NCI-H187 (cell line): ENCODE measurements around the gene STARD9.
"Not testable (repeated sequence)": the region's sequence is repeated elsewhere in the genome, so short reads cannot be mapped to it uniquely, and the experiment has no call there.

Experiments used
- DNase-seq, 2 experiments: peaks; one replicate each; lab custom pipeline; 2025; lab: John Stamatoyannopoulos, UW

The STARD9 gene

DNA sequence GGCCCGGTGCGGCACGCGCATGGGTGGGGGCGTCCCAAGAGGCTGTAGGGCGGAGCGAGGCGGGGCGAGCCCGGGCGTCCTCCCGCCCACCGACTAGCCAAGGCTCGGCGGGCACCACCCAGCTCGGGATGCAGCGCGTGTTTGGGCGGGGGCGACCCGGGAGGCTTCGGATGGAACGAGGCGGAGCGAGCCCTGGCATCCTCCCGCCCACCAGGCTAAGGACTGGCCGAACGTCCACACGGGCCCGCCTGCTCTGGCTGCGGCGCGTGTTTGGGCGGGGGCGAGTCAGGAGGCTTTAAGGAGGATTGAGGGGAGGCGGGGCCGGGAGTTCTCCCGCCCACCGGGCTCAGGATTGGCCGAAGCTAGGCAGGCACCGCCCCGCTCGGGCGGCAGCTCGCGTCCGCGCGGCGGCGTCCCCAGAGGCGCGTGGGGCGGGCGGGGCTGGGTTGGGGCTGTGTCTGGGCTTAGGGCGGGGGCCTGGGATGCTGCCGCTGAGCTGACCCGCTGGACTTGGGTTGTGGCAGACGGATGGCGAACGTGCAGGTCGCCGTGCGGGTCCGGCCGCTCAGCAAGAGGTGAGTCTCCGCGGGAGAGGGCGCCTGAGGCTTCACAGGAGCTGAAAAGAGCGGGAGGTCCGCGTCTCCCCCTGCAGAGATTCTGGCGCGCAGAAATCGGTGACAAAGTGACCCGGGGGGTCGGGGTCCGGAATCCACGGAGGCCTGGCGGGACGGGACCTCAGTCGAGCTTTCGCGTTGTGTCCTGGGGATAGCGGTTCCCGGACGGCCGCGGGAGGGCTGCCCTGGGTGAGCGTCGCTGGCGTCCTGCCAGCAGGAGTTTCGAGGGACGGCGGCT, at the start of gene STARD9:
TSS of gene STARD9 (plus strand) at position 419 of the 852 bp plus-strand sequence. CDS start at position 529, 110 bp downstream.
- DNase-seq, result peak; percentile 90 to 91

DNA sequence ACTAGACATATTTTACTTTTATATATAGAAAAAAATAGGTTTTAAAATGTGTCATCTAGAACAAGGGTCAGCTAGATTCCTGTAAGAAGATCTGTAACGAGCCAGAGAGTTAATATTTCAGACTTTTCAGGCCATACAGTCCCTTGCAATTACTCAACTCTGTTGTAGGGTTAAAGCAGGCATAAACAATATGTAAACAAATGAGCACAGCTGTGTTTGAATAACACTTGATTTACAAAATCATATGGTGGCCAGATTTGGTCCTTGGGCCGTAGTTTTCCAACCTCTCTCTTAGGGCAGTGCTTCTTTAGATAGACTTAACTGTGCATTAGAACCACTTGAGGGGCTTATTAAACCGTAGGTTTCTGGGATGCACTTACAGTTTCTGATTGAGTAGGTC, 46.4 kb upstream of the STARD9 start:
- no peak for DNase-seq

DNA sequence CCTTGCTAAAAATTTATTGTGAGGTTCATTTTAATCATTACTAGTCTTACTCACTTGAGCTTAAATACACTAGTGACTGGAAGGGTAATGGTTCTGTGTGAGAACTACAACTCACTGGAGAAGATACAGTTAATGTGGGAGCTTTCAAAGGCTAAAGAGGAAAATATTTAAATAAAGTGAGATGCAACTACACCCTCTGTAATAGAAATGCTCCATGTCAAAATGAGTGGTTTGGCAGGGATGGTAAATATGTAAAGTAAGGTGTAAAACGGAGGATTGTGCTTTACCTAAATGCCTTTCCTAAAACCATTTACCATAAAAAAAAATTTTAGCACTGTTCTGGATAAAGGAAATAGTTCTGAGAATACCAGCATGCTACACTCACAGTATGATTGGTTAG, 42.2 kb upstream of the STARD9 start:
- no peak for DNase-seq

DNA sequence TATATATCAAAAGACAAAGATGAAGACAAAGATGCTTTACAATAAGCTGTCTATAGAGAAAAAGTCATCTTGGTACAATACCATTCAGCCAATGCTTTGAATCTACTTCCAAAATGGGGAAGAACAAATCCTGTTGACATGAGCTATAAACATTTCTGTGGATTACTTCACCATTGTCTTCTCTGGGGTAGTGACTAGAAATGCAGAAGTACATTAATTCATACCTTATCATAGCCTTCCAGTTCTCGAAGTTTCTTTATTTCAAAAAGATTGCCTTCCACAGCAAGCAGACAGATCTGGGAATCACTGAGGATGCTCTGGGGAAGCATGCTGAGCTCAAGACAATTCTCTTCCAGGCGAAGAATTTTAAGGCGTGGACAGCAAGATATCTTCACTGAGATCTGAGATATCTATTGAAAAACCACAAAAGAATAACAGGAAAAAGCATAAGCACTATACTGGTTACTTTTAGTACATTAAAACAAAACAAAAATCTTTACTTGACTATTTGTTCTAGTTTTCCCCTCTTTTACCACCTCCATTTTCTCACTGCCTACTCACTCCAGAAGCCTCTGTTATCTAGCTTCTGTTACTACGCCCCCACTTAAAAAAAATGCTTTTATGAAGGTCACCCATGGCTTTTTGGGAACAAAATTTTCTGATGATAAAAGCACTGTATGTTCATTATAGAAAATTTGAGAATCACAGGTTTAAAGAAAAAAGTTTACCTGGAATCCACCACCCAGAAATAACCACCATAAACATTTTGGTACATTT, 30.4 kb upstream of the STARD9 start:
- DNase-seq, result no peak

DNA sequence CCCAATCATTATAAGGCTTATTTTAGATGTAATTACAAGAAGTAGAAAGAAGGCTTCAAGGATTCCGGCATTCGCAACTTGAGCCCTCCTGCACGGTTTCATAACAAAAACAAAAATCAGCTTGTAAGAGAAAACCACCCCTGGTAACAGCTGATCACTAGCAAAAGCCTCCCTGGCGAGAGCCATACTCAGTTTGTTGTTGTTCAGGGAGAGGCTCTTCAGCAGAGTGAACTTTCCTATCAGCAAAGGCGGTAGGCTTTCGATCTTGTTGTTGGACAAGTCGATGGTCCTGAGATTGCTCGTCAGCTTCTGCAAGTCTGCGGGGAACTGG, 27.5 kb upstream of the STARD9 start:
- no peak for DNase-seq

DNA sequence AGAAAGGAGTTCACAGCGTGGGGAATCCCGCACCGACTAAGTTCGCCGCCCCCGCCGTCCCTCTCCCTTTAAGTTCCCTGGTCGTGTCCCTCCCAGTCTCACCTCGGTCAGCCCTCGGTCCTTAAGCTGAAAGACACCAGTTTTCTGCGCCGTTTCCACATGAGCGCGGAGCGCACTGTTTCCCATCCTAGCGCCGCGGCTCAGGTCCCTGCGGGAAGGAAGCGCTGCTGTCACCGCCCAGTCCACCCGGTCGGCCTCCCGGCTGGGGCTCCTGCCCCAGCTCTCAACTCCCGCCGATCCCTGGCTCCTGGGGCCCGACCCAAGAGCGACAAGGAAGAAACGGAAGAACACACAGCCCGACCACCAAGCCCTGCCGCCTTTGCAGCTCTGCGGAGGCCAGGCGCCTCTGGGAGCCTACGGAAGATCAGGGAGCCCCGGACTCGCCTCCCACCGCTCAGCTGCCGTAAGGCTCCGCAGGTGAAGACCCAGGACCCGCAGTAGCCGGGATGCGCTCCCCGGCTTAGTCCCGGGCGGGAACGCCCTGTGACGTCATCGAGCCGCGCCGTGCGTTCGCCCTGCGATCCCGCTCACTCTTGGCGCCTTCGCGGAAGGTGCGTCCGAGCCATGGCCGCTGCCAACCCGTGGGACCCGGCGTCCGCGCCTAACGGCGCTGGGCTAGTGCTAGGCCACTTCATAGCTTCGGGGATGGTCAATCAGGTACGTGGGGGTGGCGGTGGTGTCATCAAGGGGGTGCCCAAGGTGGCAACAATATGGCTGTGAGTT, 27.0 kb upstream of the STARD9 start, which contains the start of the genes HAUS2 and LRRC57:
TSS of gene HAUS2 (plus strand) at position 590 of the 783 bp plus-strand sequence. CDS start at position 625, 35 bp downstream.
TSS of gene LRRC57 (minus strand) at position 545 of the 783 bp plus-strand sequence. CDS start at position 186, 359 bp downstream.
- DNase-seq, result peak; percentile 32 to 52

DNA sequence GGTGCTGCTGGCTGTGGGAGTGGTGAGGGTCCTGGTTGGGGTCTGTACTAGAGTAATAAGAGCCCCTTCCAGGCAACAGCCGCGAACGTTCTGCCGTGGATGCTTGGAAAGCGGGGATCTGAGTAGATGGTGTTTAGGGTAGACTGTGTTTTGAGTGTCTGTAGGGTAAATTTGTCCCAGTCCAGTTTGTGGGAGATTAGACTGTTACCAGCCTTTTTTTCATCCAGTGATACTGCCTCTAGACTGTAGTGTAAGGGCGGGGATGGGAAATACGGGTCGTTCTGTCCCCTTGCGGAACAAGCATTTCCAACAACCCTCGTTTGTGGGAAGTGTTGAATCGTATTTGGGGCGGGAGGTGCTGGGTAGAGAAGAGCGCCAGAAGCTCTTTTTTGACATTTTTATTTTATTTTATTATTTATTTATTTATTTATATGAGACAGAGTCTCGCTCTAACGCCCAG, 26.3 kb upstream of the STARD9 start:
- DNase-seq, result peak in 1 of 2 experiments; percentile 31

DNA sequence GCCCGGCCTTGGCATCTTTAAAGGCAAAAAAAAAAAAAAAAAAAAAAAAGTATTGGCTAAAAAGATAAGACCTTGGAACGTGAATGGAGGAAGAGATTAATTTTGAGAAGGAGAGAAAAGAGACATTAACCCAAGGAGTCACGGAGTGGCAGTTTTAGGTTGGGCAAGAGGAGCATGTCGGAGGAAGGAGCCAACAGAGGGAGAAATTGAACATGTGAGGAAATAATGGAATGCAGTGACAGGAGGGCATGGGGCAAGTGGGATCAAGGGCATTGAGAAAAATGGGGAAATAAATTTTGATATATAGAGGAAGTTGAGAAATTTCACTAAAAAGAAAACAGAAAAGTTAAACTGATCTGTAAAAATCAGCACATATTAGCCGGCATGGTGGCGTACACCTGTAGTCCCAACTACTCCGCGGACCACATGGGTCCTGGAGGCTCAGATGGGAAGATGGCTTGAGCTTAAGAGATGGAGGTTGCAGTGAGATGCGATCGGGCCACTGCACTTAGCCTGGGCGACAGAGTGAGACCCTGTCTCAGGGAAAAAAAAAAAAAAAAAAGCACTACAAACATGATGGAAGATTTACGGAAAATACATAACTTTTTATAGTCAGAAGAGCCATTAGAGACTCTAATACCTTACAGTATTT, 25.5 kb upstream of the STARD9 start:
- no peak for DNase-seq

DNA sequence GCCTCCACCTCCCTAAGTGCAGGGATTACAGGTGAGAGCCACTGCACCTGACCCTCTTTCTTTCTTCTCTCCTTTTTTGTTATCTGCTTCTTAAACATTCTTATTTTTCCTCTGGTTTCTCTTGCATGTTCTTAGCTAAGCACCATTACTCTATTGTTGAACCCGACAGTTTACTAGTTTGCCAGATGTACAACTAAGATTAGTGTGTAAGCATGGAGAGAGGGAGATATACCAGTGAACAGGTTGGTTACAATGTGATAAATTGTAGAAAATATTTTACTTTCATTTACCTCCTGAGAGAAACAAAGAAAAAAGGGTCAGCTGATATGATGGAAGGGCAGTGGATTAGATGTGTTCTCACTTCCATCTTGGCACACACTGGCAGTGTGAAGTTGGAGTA, 21.9 kb upstream of the STARD9 start:
- DNase-seq, result no peak

DNA sequence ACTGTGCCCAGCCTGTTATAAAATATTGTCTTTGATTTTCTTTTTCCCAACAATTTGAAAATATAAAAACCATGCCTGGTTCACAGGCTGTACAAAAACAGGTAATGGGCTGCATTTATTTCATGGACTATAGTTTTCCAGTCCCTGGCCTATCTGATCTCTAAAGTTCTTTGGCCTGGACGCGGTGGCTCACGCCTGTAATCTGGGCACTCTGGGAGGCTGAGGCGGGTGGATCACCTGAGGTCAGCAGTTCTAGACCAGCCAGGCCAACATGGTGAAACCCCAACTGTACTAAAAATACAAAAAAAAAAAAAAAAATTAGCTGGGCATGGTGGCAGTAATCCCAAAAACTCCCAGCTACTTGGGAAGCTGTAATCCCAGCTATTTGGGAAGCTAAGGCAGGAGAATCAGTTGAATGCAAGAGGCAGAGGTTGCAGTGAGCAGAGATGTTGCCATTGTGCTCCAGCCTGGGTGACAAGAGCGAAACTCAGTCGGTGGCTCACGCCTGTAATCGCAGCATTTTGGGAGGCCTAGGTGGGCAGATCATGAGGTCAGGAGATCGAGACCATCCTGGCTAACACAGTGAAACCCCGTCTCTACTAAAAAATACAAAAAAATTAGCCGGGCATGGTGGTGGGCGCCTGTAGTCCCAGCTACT, 18.7 kb upstream of the STARD9 start:
- not testable (repeated sequence) for DNase-seq

DNA sequence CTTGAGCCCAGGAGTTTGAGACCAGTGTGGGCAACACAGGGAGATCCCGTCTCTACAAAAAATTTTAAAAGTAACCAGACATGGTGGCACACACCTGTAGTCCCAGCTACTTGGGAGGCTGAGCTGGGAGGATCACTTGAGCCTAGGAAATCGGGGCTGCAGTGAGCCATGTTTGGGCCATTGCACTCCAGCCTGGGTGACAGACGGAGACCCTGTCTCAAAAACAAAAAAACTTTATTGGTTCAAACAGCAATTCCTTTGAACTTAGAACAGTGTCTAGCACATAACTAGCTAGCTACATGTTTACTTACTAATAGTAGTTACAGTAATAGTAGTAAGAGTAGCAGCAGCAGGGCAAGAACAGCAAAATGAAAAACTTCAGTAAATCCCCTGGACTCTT, 16.7 kb upstream of the STARD9 start:
- no peak for DNase-seq

DNA sequence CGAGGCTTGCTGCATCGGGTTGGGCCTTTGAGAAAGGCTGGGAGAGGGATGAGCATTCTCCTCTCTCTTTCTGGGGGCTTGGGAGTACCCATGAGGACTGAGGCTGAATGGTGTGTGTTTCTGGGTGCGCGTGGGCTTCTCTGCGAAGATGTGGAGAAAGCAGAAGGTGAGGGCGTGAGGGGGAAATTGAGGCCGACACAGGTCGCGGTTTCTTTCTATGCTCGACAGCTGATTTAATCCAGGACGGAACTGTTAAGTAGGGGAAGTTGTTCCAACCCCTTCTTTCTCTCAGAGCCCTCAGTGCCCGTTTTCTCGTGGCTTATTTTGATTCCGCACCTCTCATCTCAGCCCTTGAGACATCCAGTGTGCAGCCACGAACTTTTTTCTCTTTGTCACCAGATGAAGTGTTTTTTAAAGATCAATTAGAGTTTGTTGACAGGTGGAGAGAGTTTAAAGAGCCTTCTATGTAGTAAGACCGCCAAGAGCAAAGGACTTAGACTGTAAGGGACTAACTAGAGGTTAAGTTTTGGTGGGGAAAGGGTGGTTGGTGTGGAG, 711 bp downstream of the STARD9 start:
- no peak for DNase-seq

DNA sequence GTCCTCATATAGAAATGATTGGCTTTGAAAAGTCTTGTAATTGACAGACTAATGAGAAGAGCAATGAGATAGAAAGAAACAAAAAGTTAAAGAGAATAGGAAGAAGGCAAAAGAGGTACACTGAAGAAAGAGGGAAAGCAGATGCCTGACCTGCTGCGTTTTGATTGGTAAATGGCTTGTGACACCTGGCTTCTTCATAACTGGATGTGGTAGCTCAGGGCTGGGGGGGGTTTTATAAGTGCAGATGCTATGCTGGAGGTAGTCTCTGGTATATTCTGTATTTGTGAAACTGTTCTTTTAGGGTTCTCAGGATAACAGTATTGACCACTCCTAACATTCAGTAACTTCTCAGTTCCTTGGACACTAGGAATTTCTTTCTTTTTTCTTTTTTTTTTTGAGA, 1.4 kb downstream of the STARD9 start:
- no peak for DNase-seq

DNA sequence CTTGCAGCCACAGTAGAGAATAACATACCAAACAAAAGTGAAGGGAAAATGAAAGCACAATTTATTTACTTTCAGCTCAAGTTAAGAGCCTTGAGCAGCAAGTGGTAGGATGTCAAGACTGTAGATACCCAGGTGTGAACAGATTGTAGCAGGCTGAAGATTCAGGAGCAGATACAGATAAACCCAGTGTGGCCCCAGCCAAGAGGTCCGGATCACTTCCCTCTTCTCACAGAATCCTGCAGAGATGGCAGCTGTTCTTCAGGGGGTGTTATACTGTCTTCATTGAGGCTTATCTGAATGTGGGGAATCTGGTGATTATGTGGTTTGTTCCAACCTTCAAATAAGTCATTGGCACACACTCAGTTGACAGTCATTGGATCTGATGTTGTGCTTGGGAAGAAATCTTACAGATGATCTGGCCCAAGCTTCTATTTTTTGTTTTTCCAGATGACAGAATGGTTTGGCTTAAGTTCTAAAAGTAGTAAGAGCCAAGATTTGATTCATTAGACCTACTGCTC, 2.2 kb downstream of the STARD9 start:
- no peak for DNase-seq

DNA sequence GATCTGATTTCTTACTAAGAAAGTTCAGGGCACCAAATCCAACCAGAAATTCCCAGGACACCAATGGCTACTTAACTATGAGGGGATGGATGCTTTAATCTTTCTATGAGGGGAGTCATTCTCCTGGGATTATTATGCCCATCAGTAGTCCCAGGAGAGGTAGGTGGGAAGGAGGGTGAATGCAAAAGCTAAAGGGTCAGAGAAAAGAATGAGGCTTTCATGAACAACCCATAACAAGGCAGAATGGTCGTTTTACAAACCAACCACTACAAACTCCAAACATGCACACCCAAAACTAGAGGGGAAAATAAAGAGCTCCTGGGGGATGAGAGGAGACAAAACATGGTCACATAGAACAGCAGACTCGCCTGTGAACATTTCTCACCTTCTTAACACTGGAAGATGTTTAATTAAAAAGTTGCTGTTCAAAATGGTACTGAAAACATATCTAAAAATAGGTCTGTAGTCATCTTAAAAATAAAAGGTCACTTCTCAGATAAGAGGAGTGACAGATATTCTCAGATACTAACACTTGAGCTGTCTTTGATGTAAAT, 3.7 kb downstream of the STARD9 start:
- no peak for DNase-seq

DNA sequence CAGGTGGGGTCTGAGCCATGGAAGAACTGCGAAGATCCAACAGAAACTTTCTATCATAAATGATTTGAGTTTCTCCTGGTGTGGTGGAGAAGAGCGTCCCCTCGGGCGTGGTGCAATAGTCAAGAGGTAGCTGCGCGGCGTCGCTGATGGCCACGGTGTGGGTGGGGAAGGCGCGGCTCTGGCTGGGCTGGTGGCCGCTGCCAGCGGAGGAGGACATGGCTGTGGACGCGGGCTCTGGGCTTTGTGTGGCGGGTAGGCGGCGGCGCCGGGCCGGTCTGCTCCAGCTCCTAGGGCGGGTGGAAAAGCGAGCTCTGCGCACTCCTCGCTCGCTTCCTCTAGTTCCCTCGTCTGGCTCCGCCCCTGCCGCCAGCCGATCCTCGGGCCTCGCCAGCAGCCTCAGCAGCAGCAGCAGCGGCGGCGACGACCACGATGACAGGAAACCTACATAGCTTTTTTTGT, 5.9 kb downstream of the STARD9 start:
- DNase-seq, result peak in 1 of 2 experiments; percentile 46

DNA sequence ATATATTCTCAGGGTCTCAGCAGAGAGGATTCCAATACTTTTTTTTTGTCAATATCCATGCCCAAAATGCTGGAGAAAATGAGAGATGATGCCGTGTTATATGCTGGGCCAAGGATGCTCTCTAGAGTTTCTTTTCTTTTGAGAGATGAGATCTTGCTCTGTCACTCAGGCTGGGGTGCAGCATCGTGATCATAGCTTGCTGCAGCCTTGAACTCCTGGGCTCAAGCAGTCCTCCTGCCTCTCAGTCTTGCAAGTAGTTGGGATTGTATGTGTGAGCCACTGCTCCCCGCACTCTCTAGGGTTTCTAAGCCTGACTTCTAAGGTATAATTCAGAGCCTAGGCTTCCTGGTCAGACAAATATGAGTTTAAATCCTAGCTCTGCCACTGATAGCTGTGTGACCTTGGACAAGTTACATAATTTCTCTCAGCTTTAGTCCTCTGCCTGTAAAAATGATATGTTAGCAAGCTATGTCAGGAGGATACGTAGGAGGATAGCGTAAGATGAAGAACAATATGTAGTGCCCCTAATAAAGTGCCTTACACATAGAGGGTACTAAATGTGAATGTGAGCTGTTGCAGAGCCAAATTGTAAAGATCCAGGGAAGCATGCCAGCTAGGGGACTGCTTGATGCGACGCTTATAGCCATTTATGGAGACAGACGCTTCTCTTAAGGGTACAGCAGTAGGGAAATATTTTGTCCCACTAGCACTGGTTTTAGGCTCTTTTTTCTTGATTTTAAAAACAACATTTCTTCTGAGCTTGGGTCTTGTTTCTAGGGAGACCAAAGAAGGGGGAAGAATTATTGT, 7.4 kb downstream of the STARD9 start:
- no peak for DNase-seq

DNA sequence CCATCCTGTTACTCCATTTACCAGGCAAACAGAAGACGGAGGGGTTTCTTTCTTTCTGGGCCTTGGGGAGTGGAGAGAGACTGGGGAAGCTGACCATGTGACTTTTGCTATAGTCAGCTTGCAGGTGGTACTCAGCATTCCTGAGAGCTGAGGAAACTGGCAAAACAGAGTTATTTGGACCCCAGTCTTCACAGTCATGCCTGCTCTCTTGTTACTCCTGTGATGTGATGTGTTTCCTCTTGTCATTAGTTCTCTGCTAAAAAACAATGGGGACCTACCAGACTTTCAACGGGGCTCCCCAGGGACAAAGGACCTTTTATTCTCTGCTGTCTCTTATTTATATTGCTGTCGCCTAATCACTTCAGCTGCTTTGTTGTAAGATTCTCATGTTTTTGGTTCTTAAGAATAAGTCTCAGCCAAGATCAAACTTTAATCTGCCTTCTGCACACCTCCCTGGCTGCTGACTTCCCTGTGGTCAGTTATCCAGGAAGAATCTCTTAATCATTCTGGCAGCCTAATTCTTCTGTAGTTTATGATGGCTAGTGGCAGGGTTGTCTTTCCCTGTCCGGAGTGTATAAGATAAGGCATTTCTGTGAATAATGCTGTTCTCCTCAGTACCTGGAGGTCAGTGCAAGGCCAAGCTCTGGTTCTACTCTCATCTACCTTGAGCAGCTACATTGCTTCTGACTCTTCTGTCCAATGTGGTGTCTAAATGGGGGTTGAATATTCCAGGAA, 8.8 kb downstream of the STARD9 start:
- DNase-seq, result no peak
